Endothelial cell of umbilical vein (primary cell): Measurements from ENCODE around the gene SOHLH1. TPM values are rescaled to one million over a fixed set of nuclear protein-coding genes. Genes with fewer than 3 reads are reported as not detected.

Source experiments
- BruUV-seq: library from RNA; stranded (reverse); fragments of 400-500 nt; replicated peaks from 2 replicates; lab custom pipeline; 2021; lab: Mats Ljungman, UMichigan
- CTCF ChIA-PET: fragments of 300-600, 350-600 bp; sonication (Branson Sonifier 250); formaldehyde crosslinking; loops from one replicate; lab custom pipeline; 2021; ENCODE audit warnings: antibody characterized with exemption, inconsistent platforms; lab: Charles Lee
- POLR2A ChIA-PET: fragments of 300-600, 350-600 bp; sonication (Branson Sonifier 250); formaldehyde crosslinking; loops from one replicate; lab custom pipeline; 2021; ENCODE audit warnings: antibody characterized with exemption, inconsistent platforms; lab: Charles Lee
- DNase-seq: peaks from one replicate; pipeline ENCODE4 v3.0.0-alpha.2; 2011; ENCODE audit warnings: low read depth, low spot score
- FAIRE-seq: peaks from 2 replicates; lab custom pipeline; 2011; peaks lifted over from hg19 to GRCh38; lab: Jason Lieb, UNC
- H2AFZ ChIP-seq: 2 replicates; pipeline ENCODE4 v1.6.0; 2012; ENCODE audit warnings: low read depth, low read length, control low read depth, inconsistent platforms
- H3K27ac ChIP-seq: 2 replicates; pipeline ENCODE4 v1.5.1; 2011; ENCODE audit warnings: low read depth, mild to moderate bottlenecking, control low read depth, low read length, moderate library complexity; ENCODE audit not compliant: insufficient read depth
- H3K27me3 ChIP-seq, 2 experiments: 2 replicates each; pipeline versions ENCODE4 v1.6.0 to v1.6.1; 2011; ENCODE audit warnings: low read length in 2 of 2, mixed read lengths in 1 of 2; ENCODE audit not compliant: control insufficient read depth in 2 of 2, insufficient read depth in 2 of 2
- H3K36me3 ChIP-seq, 2 experiments: 2 replicates in 1 of 2; 3 replicates in 1 of 2; pipeline ENCODE4 v1.5.1; 2011; ENCODE audit warnings: low read length in 2 of 2, mild to moderate bottlenecking in 1 of 2, moderate library complexity in 1 of 2; ENCODE audit not compliant: control insufficient read depth in 2 of 2, insufficient read depth in 2 of 2; ENCODE audit errors: extremely low read depth in 1 of 2
- H3K4me1 ChIP-seq: 3 replicates; pipeline ENCODE4 v1.5.1; 2011; ENCODE audit warnings: mild to moderate bottlenecking, low read length; ENCODE audit not compliant: control insufficient read depth, insufficient read depth; ENCODE audit errors: extremely low read depth
- H3K4me2 ChIP-seq: 2 replicates; pipeline ENCODE4 v1.6.1; 2011; ENCODE audit warnings: low read length, control low read depth, mixed read lengths; ENCODE audit not compliant: insufficient read depth
- H3K4me3 ChIP-seq, 3 experiments: fragments of 200-600 bp in 1 of 3; sonication (generic), shearing (Covaris generic) in 1 of 3; replicated peaks in 1 of 3; 2 replicates each; pipeline ENCODE4 v1.5.1; 2011 to 2016; ENCODE audit warnings: control low read depth in 3 of 3, low read length in 3 of 3, mild to moderate bottlenecking in 2 of 3, inconsistent platforms in 1 of 3, low read depth in 1 of 3, moderate library complexity in 1 of 3; ENCODE audit not compliant: insufficient read depth in 1 of 3
- H3K79me2 ChIP-seq: 2 replicates; pipeline ENCODE4 v1.6.0; 2012; ENCODE audit warnings: low read length, inconsistent platforms; ENCODE audit not compliant: control insufficient read depth, insufficient read depth
- H3K9ac ChIP-seq: replicated peaks from 2 replicates; pipeline ENCODE3; 2011; ENCODE audit warnings: low read length, control low read depth; ENCODE audit not compliant: insufficient read depth; ENCODE audit errors: extremely low read depth
- H3K9me1 ChIP-seq: replicated peaks from 3 replicates; pipeline ENCODE4 v1.6.0; 2011; ENCODE audit warnings: mild to moderate bottlenecking, low read length; ENCODE audit not compliant: control insufficient read depth, insufficient read depth; ENCODE audit errors: extremely low read depth
- H3K9me3 ChIP-seq: replicated peaks from 2 replicates; pipeline ENCODE4 v1.5.1; 2012; ENCODE audit warnings: low read length, inconsistent platforms; ENCODE audit not compliant: control insufficient read depth, insufficient read depth
- H4K20me1 ChIP-seq: replicated peaks from 2 replicates; pipeline ENCODE3; 2011; ENCODE audit warnings: mild to moderate bottlenecking, low read length; ENCODE audit not compliant: control insufficient read depth, insufficient read depth; ENCODE audit errors: extremely low read depth
- EZH2 ChIP-seq: IDR thresholded peaks from 2 replicates; pipeline ENCODE4 v1.6.1; 2012; ENCODE audit warnings: borderline replicate concordance, low read depth, mild to moderate bottlenecking, moderate library complexity, low read length, inconsistent platforms; ENCODE audit not compliant: severe bottlenecking
- FOS ChIP-seq: IDR thresholded peaks from 2 replicates; pipeline ENCODE4 v1.6.1; 2011; ENCODE audit warnings: mild to moderate bottlenecking, low read length, moderate library complexity, borderline replicate concordance; ENCODE audit not compliant: insufficient read depth
- GATA2 ChIP-seq: IDR thresholded peaks from 2 replicates; pipeline ENCODE4 v1.7.0; 2011; ENCODE audit warnings: low read depth, mild to moderate bottlenecking, moderate library complexity, mixed read lengths, low read length; ENCODE audit not compliant: insufficient read length, insufficient read depth
- JUN ChIP-seq: IDR thresholded peaks from 2 replicates; pipeline ENCODE4 v1.6.1; 2011; ENCODE audit warnings: borderline replicate concordance, low read depth; ENCODE audit not compliant: insufficient read length, insufficient read depth
- MYC ChIP-seq: IDR thresholded peaks from one replicate; pipeline ENCODE4 v1.6.1; 2011; ENCODE audit warnings: mild to moderate bottlenecking, low read depth, low read length
- POLR2A ChIP-seq: IDR thresholded peaks from 2 replicates; pipeline ENCODE4 v1.6.1; 2012; ENCODE audit warnings: low read depth, mild to moderate bottlenecking, control low read depth, low read length
- POLR2AphosphoS5 ChIP-seq: IDR thresholded peaks from 2 replicates; pipeline ENCODE4 v1.6.1; 2012; ENCODE audit warnings: low read depth, mild to moderate bottlenecking, control low read depth, low read length, moderate library complexity; ENCODE audit not compliant: insufficient read depth
- dilution Hi-C: fragments of 300-500 bp; cut with MboI; formaldehyde crosslinking; loops from one replicate; pipeline ENCODE4 v1.15.0; 2019; ENCODE audit warnings: low sequenced_read_pairs; ENCODE audit not compliant: extremely low pct_ligation_motif_present
- intact Hi-C: fragments of 100-400 bp; cut with micrococcal nuclease; formaldehyde crosslinking; loops from one replicate; pipeline ENCODE4 v1.10.0; 2022
- polyA plus RNA-seq, 4 experiments: library from polyadenylated mRNA; depleted of rRNA in 3 of 4; stranded (reverse) in 3 of 4; unstranded in 1 of 4; fragments of >200 nt; gene quantifications; 2 replicates each; pipeline versions ENCODE4 v1.2.1 to v1.2.3, GENCODE V29; 2011 to 2012; ENCODE audit warnings: missing spikeins in 1 of 4
- total RNA-seq: library from RNA; stranded (reverse); gene quantifications from 2 replicates; pipeline ENCODE4 v1.2.3, GENCODE V29; 2021
- TF ChIP-seq, protein P1 (sequence below): IDR thresholded peaks from 2 replicates; pipeline ENCODE4 v1.6.1; 2011; ENCODE audit not compliant: insufficient read depth, insufficient read length
- TF ChIP-seq, protein P2 (sequence below), 2 donors: IDR thresholded peaks; 1 replicate in 1 of 2; 2 replicates in 1 of 2; pipeline ENCODE4 v1.5.1; 2011; ENCODE audit warnings: low read length in 2 of 2, mild to moderate bottlenecking in 2 of 2, moderate library complexity in 2 of 2, control low read depth in 1 of 2, inconsistent platforms in 1 of 2, low read depth in 1 of 2; ENCODE audit not compliant: insufficient read depth in 1 of 2; ENCODE audit errors: extremely low read depth in 1 of 2

Gene SOHLH1
- total and polyA plus RNA-seq, 2 donors (not counting 3 experiments of a cell fraction or from before 2014, with no cell fraction given) = not detected

GRCh38 chr9:135677641-135678168 lies 21.6 kb downstream of the SOHLH1 start:
- CTCF ChIA-PET = interaction anchor here (0.6 kb wide), 1 partner anchor 76 kb away, joined by 4 read pairs; no protein-coding TSS in a partner anchor
- H3K4me1 ChIP-seq = no peaks in the 10 kb centered on the region
- H3K9me3 ChIP-seq = no peaks in the 10 kb centered on the region
- H3K9ac ChIP-seq = no peak overlapping the region
- no peak for FAIRE-seq
- TF ChIP-seq POLR2AphosphoS5 (no peak), JUN (no peak), GATA2 (no peak), FOS (no peak), EZH2 (no peak), MYC (no peak)
- no peaks in the 10 kb centered on the region for H4K20me1 ChIP-seq
- dilution Hi-C loops = no loop called here
- POLR2A ChIA-PET = no interaction called here
- BruUV-seq = no TSS peak
- H3K36me3 ChIP-seq = no peaks in the 10 kb centered on the region
- no peak overlapping the region for H3K4me2 ChIP-seq
- no peak for DNase-seq
- H3K9me1 ChIP-seq = no peaks in the 10 kb centered on the region
- intact Hi-C loops = no loop called here
- H3K79me2 ChIP-seq = no peaks in the 10 kb centered on the region
- no peak overlapping the region for H3K4me3 ChIP-seq
- H3K27me3 ChIP-seq = no peaks in the 10 kb centered on the region
- no peak overlapping the region for H2AFZ ChIP-seq
- no peak overlapping the region for H3K27ac ChIP-seq

DNA sequence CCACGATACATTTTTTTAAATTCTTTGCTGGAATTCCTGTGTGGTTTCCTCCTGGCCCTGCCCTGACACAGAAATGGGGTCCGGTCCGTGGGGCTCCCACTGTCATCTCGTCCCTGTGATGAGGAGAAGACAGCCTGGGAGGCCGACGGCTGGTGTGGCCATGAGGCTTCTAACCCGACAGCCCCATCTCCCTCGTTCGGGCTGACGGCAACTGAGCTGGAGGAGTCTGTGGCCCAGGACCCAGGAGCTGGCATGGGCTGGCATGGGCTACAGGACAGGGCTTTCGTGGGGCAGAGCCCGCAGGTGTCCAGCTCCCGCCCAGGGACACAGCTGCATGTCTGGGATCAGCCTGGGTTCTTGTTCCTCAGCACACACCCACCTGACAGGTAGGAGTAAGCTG lies 22.4 kb downstream of the SOHLH1 start:
- no TSS peak for BruUV-seq
- ChIA-PET CTCF (no interaction called here), POLR2A (no interaction called here)
- Histone ChIP-seq H3K79me2 (no peaks in the 10 kb centered on the region), H3K4me1 (no peaks in the 10 kb centered on the region), H4K20me1 (no peaks in the 10 kb centered on the region), H3K36me3 (no peaks in the 10 kb centered on the region), H3K9me1 (no peaks in the 10 kb centered on the region), H3K27ac (no peak overlapping the region), H2AFZ (no peak overlapping the region), H3K27me3 (no peaks in the 10 kb centered on the region), H3K4me2 (no peak overlapping the region), H3K9ac (no peak overlapping the region), H3K4me3 (no peak overlapping the region), H3K9me3 (no peaks in the 10 kb centered on the region)
- FAIRE-seq (no peak), DNase-seq (no peak)
- TF ChIP-seq MYC (no peak), POLR2AphosphoS5 (no peak), POLR2A (no peak), GATA2 (no peak), FOS (no peak), EZH2 (no peak), JUN (no peak)
- TF ChIP-seq, protein P1, sequence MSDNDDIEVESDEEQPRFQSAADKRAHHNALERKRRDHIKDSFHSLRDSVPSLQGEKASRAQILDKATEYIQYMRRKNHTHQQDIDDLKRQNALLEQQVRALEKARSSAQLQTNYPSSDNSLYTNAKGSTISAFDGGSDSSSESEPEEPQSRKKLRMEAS = no peak
- TF ChIP-seq, protein P2, sequence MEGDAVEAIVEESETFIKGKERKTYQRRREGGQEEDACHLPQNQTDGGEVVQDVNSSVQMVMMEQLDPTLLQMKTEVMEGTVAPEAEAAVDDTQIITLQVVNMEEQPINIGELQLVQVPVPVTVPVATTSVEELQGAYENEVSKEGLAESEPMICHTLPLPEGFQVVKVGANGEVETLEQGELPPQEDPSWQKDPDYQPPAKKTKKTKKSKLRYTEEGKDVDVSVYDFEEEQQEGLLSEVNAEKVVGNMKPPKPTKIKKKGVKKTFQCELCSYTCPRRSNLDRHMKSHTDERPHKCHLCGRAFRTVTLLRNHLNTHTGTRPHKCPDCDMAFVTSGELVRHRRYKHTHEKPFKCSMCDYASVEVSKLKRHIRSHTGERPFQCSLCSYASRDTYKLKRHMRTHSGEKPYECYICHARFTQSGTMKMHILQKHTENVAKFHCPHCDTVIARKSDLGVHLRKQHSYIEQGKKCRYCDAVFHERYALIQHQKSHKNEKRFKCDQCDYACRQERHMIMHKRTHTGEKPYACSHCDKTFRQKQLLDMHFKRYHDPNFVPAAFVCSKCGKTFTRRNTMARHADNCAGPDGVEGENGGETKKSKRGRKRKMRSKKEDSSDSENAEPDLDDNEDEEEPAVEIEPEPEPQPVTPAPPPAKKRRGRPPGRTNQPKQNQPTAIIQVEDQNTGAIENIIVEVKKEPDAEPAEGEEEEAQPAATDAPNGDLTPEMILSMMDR (IDR thresholded peaks at IDR 0.05; ENCODE audit: extremely low read depth in 1 of 2, insufficient read depth in 1 of 2, low read depth in 1 of 2, low read length in 2 of 2) = no peak
- dilution Hi-C loops = no loop called here
- intact Hi-C loops = no loop called here
